ENCODE results near the gene KREMEN1. TPM values are rescaled to one million over a fixed set of nuclear protein-coding genes. Genes with fewer than 3 reads are reported as not detected.

Gene KREMEN1
- total and polyA plus RNA-seq, 2 experiments from 2014 or later, result 1.8 to 3.8 TPM

- no peak overlapping the region for H2AFZ ChIP-seq
- DNase-seq (ENCODE audit: low spot score), result peak; percentile 41
- peaks cover 21% of the 10 kb centered on the region for H3K4me1 Mint-ChIP-seq
- H3K27ac ChIP-seq (ENCODE audit: low read depth), result no peak overlapping the region
- no peak overlapping the region for H3K4me3 ChIP-seq
- ATAC-seq, result peak; percentile 7
- H3K27me3 ChIP-seq (ENCODE audit: insufficient read depth), result peaks cover 7% of the 10 kb centered on the region; the same call in 1 of the 2 replicates
- no peaks in the 10 kb centered on the region; the same call in 2 of the 3 replicates for H3K36me3 Mint-ChIP-seq (ENCODE audit: low read depth)
- H3K9me2 ChIP-seq (ENCODE audit: insufficient read depth), result no peaks in the 10 kb centered on the region
- no peaks in the 10 kb centered on the region for H3K36me3 ChIP-seq (ENCODE audit: insufficient read depth)
- H3K27ac Mint-ChIP-seq, result no peak overlapping the region
- H3K4me1 ChIP-seq (ENCODE audit: insufficient read depth), result peaks cover 9% of the 10 kb centered on the region; the same call in 1 of the 2 replicates
- no peaks in the 10 kb centered on the region for H4K20me1 ChIP-seq (replicated peaks; ENCODE audit: insufficient read depth)
- H3F3A ChIP-seq (replicated peaks; ENCODE audit: low read depth), result 0 out of 2 replicates have a peak, but pooled peaks cover 12% of the 10 kb centered on the region
- no peak overlapping the region for H3K4me2 ChIP-seq
- H3K9me3 Mint-ChIP-seq, result no peaks in the 10 kb centered on the region
- no peak for TF ChIP-seq STAT1 (IDR thresholded peaks at IDR 0.05; ENCODE audit: unreplicated experiment)
- no peak for TF ChIP-seq ZNF462 (CRISPR knock-in tag; IDR thresholded peaks at IDR 0.05)
- no peak for TF ChIP-seq EZH2phosphoT487 (IDR thresholded peaks at IDR 0.05; ENCODE audit: unreplicated experiment)
- TF ChIP-seq REST (IDR thresholded peaks at IDR 0.05; ENCODE audit: unreplicated experiment), result no peak
- TF ChIP-seq NANOG (IDR thresholded peaks at IDR 0.05; ENCODE audit: borderline replicate concordance), result no peak
- TF ChIP-seq CREB1 (CRISPR knock-in tag; IDR thresholded peaks at IDR 0.05; ENCODE audit: low read depth), result no peak
- no peak for TF ChIP-seq EZH2 (IDR thresholded peaks at IDR 0.05; ENCODE audit: low read depth, unreplicated experiment)
- no peak for TF ChIP-seq ZNF331 (CRISPR knock-in tag; IDR thresholded peaks at IDR 0.05; ENCODE audit: low read depth)
- no peak for TF ChIP-seq ETS1 (IDR thresholded peaks at IDR 0.05)
- TF ChIP-seq JUNB (IDR thresholded peaks at IDR 0.05; ENCODE audit: unreplicated experiment), result no peak
- no peak for TF ChIP-seq POLR2AphosphoS5 (IDR thresholded peaks at IDR 0.05; ENCODE audit: low read depth)
- no peak for TF ChIP-seq ZNF114 (CRISPR knock-in tag; IDR thresholded peaks at IDR 0.05)
- no peak for TF ChIP-seq CTCF (conservative IDR thresholded peaks at IDR 0.05; ENCODE audit: low read depth in 2 of 2)
- no peak overlapping the region for H3K4me3 Mint-ChIP-seq
- H3K27me3 Mint-ChIP-seq (ENCODE audit: insufficient read depth, low read depth, poor library complexity), result peaks cover 24% of the 10 kb centered on the region
- H3K79me2 ChIP-seq (replicated peaks; ENCODE audit: insufficient read depth), result no peaks in the 10 kb centered on the region
Measured at GRCh38 chr22:29208502-29208862, 135.6 kb downstream of the KREMEN1 start.
